Measurements from ENCODE around the gene CATSPERZ.

CATSPERZ gene

GRCh38 chr11:64259533-64260067 is 40.6 kb upstream of the CATSPERZ start:
- no peak for DNase-seq (ENCODE audit: low read depth)
- no peak for TF ChIP-seq CTCF (IDR thresholded peaks at IDR 0.05; ENCODE audit: low read depth, low read length, missing control alignments)
- no peak overlapping the region for H3K4me3 ChIP-seq (ENCODE audit: low read depth, low read length)

- no peak for DNase-seq (ENCODE audit: low read depth)
- H3K4me3 ChIP-seq (ENCODE audit: low read depth, low read length) = no peak overlapping the region
- TF ChIP-seq CTCF (IDR thresholded peaks at IDR 0.05; ENCODE audit: low read depth, low read length, missing control alignments) = no peak
These were observed 39.9 kb upstream of the CATSPERZ start for GRCh38 chr11:64260147-64260708.

- DNase-seq (ENCODE audit: low read depth) = no peak
- no peak for TF ChIP-seq CTCF (IDR thresholded peaks at IDR 0.05; ENCODE audit: low read depth, low read length, missing control alignments)
These were observed 38.5 kb upstream of the CATSPERZ start for GRCh38 chr11:64261556-64262080.

GRCh38 chr11:64262271-64263002 is 37.7 kb upstream of the CATSPERZ start:
- H3K4me3 ChIP-seq (ENCODE audit: low read depth, low read length) = no peak overlapping the region
- DNase-seq (ENCODE audit: low read depth) = no peak
- no peak for TF ChIP-seq CTCF (IDR thresholded peaks at IDR 0.05; ENCODE audit: low read depth, low read length, missing control alignments)

More at GRCh38 chr11:64261556-64262080, 38.5 kb upstream of the CATSPERZ start:
- H3K4me3 ChIP-seq (ENCODE audit: low read depth, low read length) = no peak overlapping the region

- no peak for DNase-seq (ENCODE audit: low read depth)
- no peak overlapping the region for H3K4me3 ChIP-seq (ENCODE audit: low read depth, low read length)
- no peak for TF ChIP-seq CTCF (IDR thresholded peaks at IDR 0.05; ENCODE audit: low read depth, low read length, missing control alignments)
These were observed 36.9 kb upstream of the CATSPERZ start for GRCh38 chr11:64263021-64263946.

GRCh38 chr11:64263947-64264317 is 36.2 kb upstream of the CATSPERZ start:
- DNase-seq (ENCODE audit: low read depth) = no peak
- TF ChIP-seq CTCF (IDR thresholded peaks at IDR 0.05; ENCODE audit: low read depth, low read length, missing control alignments) = no peak

More at GRCh38 chr11:64263947-64264317, 36.2 kb upstream of the CATSPERZ start:
- no peak overlapping the region for H3K4me3 ChIP-seq (ENCODE audit: low read depth, low read length)

All from GM12864 (cell line).